HG03558 (cell line): ENCODE measurements around the gene TAX1BP3.
"Not testable (repeated sequence)": the region's sequence is repeated elsewhere in the genome, so short reads cannot be mapped to it uniquely, and the experiment has no call there.

Experiments
- ATAC-seq: cut with Tn5 transposase; IDR thresholded peaks from one replicate; pipeline ENCODE4 v1.9.1; 2021; ENCODE audit warnings: moderate number of reproducible peaks; ENCODE audit not compliant: unreplicated experiment; ENCODE audit errors: extremely low read depth

Gene TAX1BP3

DNA sequence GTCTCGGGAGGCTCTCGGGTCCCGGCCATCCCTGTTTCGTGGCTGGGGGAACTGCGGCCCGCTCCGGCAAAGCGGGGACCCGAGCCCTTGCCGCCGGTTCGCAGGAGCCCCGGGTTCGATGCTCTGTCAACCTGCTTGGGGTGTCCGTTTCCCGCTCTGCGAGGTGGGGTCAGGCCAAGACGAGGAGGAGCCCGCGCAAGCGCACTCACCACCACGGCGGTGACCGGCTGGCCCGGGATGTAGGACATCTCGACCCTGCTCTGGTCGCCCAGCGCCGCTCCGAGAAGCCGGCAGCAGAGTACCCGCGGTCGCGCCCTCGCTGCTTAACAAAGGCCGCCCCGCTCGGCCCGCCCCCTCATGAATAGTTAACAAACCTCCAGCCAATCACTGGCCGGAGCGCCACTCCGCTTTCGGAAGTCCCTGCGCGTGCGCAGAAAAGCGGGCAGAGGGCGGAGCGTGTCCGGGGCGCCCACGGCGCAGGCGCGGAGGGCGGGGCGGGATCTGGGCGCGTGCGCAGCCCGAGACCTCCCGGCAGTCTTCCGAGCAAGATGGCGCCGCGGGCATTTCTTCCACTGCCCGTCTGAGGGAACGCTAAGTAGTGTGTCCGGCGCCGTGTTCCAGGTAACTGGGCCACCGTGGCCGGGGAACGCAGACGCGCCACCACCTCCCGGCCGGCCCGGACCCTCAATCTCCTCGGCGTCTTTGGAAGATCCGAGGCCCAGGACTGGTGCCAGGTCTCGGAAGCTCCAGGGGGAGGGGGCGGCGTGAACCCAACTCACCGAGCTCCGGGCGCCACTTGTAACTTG is at the start of gene TAX1BP3, which contains the start of gene EMC6:
Gene TAX1BP3 (minus strand): TSS at position 300 of the 806 bp plus-strand sequence. CDS start 52 bp downstream, at position 248.
Gene EMC6 (plus strand): TSS at position 534 of the 806 bp plus-strand sequence. CDS start 335 bp downstream, outside the sequence.
- ATAC-seq: no peak

DNA sequence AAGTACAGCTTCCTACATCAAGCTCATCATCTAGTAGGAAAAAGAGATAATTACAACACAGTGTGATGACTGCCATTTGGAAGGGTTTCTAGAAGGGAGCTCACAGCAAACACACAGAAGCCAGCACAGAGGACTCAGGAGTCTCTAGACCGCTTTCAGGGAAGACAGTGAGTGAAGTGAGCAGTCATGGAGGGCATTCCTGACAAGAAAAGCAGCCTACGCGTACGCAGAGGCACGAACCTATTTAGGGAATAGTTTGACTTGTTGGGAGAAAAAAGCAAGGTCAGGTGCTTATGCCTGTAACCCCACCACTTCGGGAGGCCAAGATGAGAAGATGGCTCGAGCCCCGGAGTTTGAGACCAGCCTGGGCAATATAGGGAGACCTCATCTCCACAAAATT is 46.9 kb upstream of the TAX1BP3 start:
- no peak for ATAC-seq

DNA sequence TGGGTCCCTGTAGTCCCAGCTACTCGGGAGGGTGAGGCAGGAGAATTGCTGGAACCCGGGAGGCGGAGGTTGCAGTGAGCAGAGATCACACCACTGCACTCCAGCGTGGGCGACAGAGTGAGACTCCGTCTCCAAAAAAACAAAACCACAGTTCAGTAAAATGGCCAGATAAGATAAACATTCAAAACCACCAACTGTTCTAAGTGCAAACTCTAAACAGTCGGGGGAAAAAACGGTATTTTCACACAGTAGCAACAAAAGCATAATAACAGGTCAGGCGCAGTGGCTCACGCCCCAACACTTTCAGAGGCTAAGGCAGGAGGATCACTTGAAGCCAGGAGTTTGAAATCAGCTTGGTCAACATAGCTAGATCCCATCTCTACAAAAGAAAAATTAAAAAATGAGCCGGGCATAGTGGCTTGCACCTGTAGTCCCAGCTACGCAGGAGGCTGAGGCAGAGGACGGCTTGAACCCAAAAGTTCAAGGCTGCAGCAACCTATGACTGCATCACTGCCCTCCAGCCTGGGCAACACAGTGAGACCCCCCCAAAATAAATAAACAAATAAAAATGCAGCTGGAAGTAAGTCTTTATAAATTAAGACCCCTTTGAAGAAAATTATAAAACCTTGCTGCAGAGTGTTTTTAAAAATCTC is 44.6 kb upstream of the TAX1BP3 start:
- ATAC-seq: no peak

DNA sequence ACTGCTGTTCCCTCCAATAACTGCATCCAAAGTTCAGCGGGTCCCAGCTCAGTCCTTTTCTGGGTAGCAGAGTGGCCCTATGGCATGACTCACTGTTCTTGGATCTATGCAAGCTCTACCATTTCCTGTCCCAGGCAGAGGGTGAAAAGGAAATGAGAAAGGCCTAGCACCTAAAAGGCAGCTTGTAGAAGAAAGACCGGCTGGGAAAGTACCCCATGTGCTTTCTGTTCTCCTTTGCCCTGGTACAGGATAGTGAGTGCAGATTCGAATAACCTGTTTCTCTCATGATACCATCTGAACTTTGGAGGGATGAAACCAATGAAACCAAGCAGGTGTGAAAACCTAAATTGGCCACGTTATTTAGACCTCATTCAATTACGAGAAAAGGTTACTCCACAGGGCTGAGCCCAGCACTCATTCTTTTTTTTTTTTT is 42.6 kb upstream of the TAX1BP3 start:
- peak; percentile 80 for ATAC-seq

GRCh38 chr17:3708366-3708765 is 40.0 kb upstream of the TAX1BP3 start:
- ATAC-seq: no peak

DNA sequence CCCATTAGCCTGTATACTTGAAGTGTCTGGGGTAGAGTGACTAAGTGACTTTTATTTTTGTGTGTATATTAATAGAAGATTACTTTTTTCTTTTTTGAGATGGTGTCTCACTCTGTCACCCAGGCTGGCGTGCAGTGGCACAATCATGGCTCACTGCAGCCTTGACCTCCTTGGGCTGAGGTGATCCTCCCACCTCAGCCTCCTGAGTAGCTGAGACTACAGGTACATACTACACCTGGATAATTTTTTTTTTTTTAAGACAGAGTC is 37.3 kb upstream of the TAX1BP3 start:
- not testable (repeated sequence) for ATAC-seq

DNA sequence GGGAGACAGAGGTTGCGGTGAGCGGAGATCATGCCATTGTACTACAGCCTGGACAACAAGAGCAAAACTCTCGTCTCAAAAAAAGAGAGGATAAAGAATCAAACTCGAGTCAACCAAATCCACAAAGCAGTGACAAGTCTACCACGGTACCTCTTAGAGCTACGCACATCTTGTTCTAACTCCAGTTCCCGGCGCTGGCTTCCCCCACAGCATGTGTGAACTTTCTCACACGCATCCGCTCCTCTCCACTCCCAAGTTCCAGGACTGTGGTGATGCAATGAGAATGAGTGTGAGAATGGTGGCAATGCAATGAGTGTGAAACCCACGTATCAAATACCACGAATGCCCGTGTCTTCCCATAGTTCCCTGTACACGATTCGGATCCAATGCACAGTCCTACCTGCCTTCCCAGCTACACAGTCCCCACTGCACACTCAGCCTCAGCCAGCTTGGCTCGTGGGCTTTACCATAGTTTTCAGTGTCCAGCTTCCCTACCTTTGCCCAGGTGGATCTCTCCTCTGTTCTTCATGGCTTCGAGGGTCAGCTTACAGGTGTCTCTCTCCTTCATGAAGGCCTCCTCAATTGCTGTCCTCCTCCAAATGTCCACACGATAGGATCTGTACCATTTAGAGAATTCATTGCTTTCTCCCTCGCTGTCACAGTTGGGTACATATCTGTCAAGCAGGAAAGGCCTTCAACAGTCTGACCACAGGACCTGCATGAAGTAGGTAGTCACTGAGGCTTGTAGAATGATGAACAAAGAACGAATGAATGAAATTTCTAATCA is 36.7 kb upstream of the TAX1BP3 start:
- ATAC-seq: no peak

- ATAC-seq: not testable (repeated sequence)
Measured at GRCh38 chr17:3702041-3702539, 33.7 kb upstream of the TAX1BP3 start.

DNA sequence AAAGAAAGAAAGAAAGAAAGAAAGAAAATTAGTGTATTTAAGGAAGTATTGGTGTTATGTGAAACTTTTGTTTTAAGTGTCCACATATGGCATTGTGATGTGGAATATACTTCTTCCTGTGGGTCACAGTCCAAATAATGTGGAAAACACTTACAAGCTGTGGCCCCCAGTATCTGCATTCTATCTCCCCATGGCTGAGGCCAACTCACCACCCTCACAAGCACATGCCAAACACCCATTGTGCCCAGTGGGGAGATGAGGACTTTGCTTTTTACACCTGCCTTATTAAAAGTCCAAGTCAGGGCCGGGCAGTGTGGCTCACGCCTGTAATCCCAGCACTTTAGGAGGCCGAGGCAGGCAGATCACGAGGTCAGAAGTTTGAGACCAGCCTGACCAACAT is 31.6 kb upstream of the TAX1BP3 start:
- no peak for ATAC-seq

GRCh38 chr17:3698139-3698538 is 29.8 kb upstream of the TAX1BP3 start:
- no peak for ATAC-seq

GRCh38 chr17:3697103-3697476 is 28.7 kb upstream of the TAX1BP3 start:
- no peak for ATAC-seq

GRCh38 chr17:3695723-3696411 is 27.5 kb upstream of the TAX1BP3 start, which contains the start of gene P2RX5:
P2RX5 (minus strand) TSS chr17:3696155; CDS start chr17:3696005, 150 bp downstream.
- no peak for ATAC-seq

DNA sequence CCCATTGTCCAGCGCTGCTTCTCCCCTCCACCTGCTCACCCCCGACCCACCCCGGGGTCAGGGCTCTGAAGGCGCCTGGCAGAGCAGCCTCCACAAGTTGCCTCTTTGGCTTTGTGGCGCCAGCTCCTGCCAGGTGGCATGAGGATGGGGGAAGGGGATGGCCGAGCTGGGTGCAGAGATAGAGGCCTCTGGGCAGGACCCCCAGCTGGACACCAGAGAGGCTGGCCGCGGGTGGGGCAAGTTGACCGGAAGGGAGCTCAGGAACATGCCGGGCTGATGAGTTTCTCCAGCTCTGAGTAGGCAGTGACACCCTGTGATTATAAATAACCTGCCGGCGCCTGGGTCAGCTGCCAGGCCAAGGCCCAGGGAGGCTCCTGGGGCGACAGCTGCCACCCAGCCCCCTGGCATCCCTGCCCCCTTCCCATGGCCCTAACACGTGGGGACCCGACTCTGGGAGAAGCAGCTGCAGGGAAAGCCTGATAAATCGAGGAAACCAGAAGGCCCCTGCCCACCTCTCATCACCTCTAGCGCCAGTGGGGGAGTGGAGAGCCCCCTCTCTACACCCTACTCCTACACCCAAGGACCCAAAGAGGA is 26.8 kb upstream of the TAX1BP3 start:
- ATAC-seq: no peak

DNA sequence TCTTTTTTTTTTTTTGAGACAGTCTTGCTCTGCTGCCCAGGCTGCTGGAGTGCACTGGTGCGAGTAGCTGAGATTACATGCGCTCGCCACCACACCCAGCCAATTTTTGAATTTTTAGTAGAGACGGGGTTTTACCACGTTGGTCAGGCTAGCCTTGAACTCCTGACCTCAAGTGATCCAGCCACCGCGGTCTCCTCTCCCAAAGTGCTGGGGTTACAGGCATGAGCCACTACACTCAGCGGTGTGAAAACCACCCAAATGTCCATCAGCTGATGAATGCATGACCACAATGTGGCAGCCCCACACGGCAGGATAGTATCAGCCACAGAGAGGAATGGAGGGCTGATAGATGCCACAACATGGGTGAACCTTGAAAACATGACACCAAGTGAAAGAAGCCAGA is 25.5 kb upstream of the TAX1BP3 start:
- ATAC-seq: peak; percentile 37

- ATAC-seq: no peak
Measured at GRCh38 chr17:3693141-3693540, 24.8 kb upstream of the TAX1BP3 start.

DNA sequence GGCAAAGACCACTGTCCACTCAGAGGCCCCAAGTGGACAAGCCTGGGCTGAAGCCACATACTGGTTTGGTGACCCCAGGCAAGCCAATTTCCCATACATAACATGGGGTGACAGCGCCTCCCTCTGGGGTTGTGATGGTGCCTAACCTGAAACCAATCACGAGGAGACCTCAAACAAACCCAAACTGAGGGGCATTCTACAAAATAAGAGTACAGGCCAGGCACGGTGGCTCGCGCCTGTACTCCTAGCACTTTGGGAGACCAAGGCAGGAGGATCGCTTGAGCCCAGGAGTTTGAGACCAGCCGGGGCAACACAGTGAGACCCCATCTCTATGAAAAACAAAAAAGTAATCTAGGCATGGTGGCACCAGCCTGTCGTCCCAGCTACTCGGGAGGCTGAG is 24.0 kb upstream of the TAX1BP3 start:
- ATAC-seq: no peak

DNA sequence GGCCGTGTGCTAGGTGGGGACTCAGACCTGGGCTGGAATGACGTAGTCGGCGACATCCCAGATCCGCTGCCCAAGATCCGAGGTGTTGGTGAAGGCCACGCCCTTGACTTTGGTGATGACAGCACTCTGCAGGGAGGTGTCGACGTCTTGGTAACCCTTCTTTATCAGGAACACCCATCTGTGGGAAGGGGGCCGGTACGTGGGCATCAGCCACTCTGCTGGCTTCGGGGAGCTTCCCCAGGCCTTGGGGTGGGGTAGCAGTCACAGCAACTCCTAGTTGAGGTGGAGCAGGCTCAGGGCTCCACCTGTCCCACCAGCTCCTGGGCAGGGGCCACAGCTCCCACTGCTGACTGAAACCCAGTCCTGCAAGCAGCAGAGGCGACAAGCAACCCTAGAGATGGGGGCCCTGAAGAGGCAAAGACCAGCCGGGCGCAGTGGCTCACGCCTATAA is 23.3 kb upstream of the TAX1BP3 start:
- no peak for ATAC-seq

DNA sequence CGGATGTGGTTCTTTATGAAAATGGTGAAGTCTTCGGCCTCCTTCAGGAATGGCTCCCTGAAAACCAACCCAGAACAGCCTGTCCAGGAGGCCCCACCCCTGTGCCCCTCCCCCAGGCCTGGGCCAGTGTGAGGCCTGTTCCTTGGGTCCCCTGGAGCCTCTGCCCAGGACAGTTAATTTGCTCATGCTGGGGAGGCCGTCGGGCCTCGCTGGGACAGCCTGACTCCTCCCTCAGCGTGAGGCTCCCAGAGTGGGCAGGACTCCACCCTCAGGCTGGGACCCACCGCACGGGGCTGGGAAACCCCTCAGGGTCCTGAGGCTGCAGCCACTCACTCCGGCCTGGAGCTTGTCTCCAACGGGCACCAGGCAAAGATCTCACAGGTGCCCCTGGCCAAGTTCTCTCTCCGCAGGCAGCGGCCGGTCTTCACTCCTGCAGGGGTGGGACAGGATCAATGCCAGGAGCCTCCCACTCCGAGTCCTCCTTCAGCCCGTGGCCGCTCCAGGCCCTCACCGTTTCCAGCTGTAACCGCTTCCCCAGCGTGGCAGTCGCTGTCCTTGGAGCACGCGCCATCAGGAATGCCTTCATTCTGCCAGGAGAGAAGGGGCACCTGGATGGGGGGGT is 21.8 kb upstream of the TAX1BP3 start:
- no peak for ATAC-seq
